K562 (cell line): ENCODE data around the gene MLLT3. TPM values are rescaled to one million over a fixed set of nuclear protein-coding genes. Genes with fewer than 3 reads are reported as not detected.

Experiments
- ATAC-seq: fragments of 200-7000 bp; cut with Tn5 transposase; 3 replicates; pipeline ENCODE4 v1.9.1; 2020; ENCODE audit warnings: moderate library complexity
- BruUV-seq: library from RNA; stranded (reverse); fragments of 400-500 nt; replicated peaks from 2 replicates; lab custom pipeline; 2021; lab: Mats Ljungman, UMichigan
- CTCF ChIA-PET: fragments of 300-600 bp; formaldehyde crosslinking; extraction: SDS; loops from one replicate; lab custom pipeline; 2021; ENCODE audit warnings: low intra/inter-chr PET ratio; lab: Yijun Ruan, JAX
- POLR2A ChIA-PET: fragments of 300-600, 350-650 bp; sonication (Branson Sonifier 250); formaldehyde crosslinking; extraction: SDS; loops from one replicate; lab custom pipeline; 2021; ENCODE audit warnings: antibody characterized with exemption, inconsistent platforms; lab: Yijun Ruan, JAX
- DNase-seq, 4 experiments: peaks; one replicate each; pipeline versions ENCODE4 v3.0.0 to v3.0.0-alpha.2; 2011 to 2018; ENCODE audit warnings: low spot score in 3 of 4, mixed read lengths in 3 of 4; ENCODE audit errors: extremely low read depth in 1 of 4
- FAIRE-seq: peaks from 2 replicates; lab custom pipeline; 2011; peaks lifted over from hg19 to GRCh38; lab: Jason Lieb, UNC
- H2AFZ ChIP-seq: 2 replicates; pipeline ENCODE4 v1.6.0; 2011; ENCODE audit warnings: low read depth, low read length, control low read depth, inconsistent platforms
- H3K27ac ChIP-seq: fragments of 200-600 bp; 3 replicates; pipeline ENCODE4 v1.8.0; 2011; ENCODE audit warnings: low read depth, mild to moderate bottlenecking, control low read depth, inconsistent platforms, low read length, moderate library complexity, mixed read lengths; ENCODE audit errors: extremely low read depth
- H3K27me3 ChIP-seq, 2 experiments: fragments of 300-600 bp in 1 of 2; 2 replicates in 1 of 2; 3 replicates in 1 of 2; pipeline versions ENCODE4 v1.6.0 to v1.8.0; 2011; ENCODE audit warnings: inconsistent platforms in 2 of 2, low read length in 2 of 2, mild to moderate bottlenecking in 1 of 2, mixed read lengths in 1 of 2, moderate library complexity in 1 of 2; ENCODE audit not compliant: control insufficient read depth in 2 of 2, insufficient read depth in 2 of 2
- H3K36me3 ChIP-seq: fragments of 300-600 bp; 3 replicates; pipeline ENCODE4 v1.8.0; 2011; ENCODE audit warnings: mild to moderate bottlenecking, low read length, inconsistent platforms; ENCODE audit not compliant: control insufficient read depth, insufficient read depth
- H3K4me1 ChIP-seq, 2 experiments: fragments of 200-600 bp in 1 of 2; replicated peaks in 1 of 2; 2 replicates in 1 of 2; 3 replicates in 1 of 2; pipeline versions ENCODE4 v1.5.1 to v1.8.0; 2011; ENCODE audit warnings: inconsistent platforms in 2 of 2, low read length in 2 of 2, mild to moderate bottlenecking in 1 of 2, mixed read lengths in 1 of 2, moderate library complexity in 1 of 2; ENCODE audit not compliant: control insufficient read depth in 2 of 2, insufficient read depth in 2 of 2
- H3K4me2 ChIP-seq: 2 replicates; pipeline ENCODE4 v1.6.1; 2011; ENCODE audit warnings: low read length, control low read depth, inconsistent platforms, mixed read lengths; ENCODE audit not compliant: insufficient read depth
- H3K4me3 ChIP-seq: fragments of 200-600 bp; sonication (generic), shearing (Covaris generic); 2 replicates; pipeline ENCODE4 v1.5.1; 2016; ENCODE audit warnings: control low read depth, inconsistent platforms
- H3K79me2 ChIP-seq: fragments of 200-600 bp; 3 replicates; pipeline ENCODE4 v1.8.0; 2011; ENCODE audit warnings: low read length, inconsistent platforms; ENCODE audit not compliant: control insufficient read depth, insufficient read depth
- H3K9ac ChIP-seq, 2 experiments: 2 replicates each; pipeline versions ENCODE4 v1.6.0 to v1.6.1; 2011; ENCODE audit warnings: low read depth in 2 of 2, low read length in 2 of 2, control low read depth in 1 of 2, inconsistent platforms in 1 of 2, mild to moderate bottlenecking in 1 of 2, mixed read lengths in 1 of 2; ENCODE audit not compliant: insufficient read depth in 1 of 2
- H3K9me1 ChIP-seq: one replicate; pipeline ENCODE4 v1.6.0; 2011; ENCODE audit warnings: inconsistent platforms, mild to moderate bottlenecking, low read length, moderate library complexity; ENCODE audit not compliant: control insufficient read depth, insufficient read depth
- H3K9me3 ChIP-seq: replicated peaks from 2 replicates; pipeline ENCODE4 v1.5.1; 2011; ENCODE audit warnings: low read depth, low read length, inconsistent platforms; ENCODE audit not compliant: control insufficient read depth, insufficient read depth
- H4K20me1 ChIP-seq: replicated peaks from 2 replicates; pipeline ENCODE4 v1.6.1; 2011; ENCODE audit warnings: low read length, inconsistent platforms, mixed read lengths; ENCODE audit not compliant: control insufficient read depth, insufficient read depth
- IFI16 ChIP-seq: fragments of 250-450 bp; sonication (Bioruptor Pico); IDR thresholded peaks from 2 replicates; pipeline ENCODE4 v2.1.2; 2022; ENCODE audit warnings: mild to moderate bottlenecking, inconsistent platforms
- TCF3 ChIP-seq: sonication (generic); formaldehyde crosslinking; IDR thresholded peaks from 2 replicates; pipeline ENCODE4 v1.4.0; 2020; ENCODE audit warnings: mild to moderate bottlenecking, missing genetic modification reagents
- ZNF785 ChIP-seq: fragments of 250-450 bp; sonication (Bioruptor Pico); IDR thresholded peaks from 2 replicates; pipeline ENCODE4 v1.4.0; 2020; ENCODE audit warnings: mild to moderate bottlenecking
- WGBS: fragments of 100-300 bp; shearing (Covaris generic); methylation state at CpG from one replicate; pipeline ENCODE4 v1.1.6; 2016; ENCODE audit warnings: low coverage, mixed read lengths; ENCODE audit not compliant: insufficient coverage; ENCODE audit errors: missing lambda C conversion rate; 5-methylcytosine and 5-hydroxymethylcytosine counted together
- in situ Hi-C: fragments of 300-500 bp; cut with MboI; formaldehyde crosslinking; loops from 4 replicates; pipeline ENCODE4 v1.15.0; 2018; ENCODE audit warnings: inconsistent platforms, mixed read lengths
- intact Hi-C: fragments of 100-400 bp; cut with micrococcal nuclease; formaldehyde crosslinking; loops from 2 replicates; pipeline ENCODE4 v1.14.2; 2022
- polyA plus RNA-seq, 8 experiments: library from polyadenylated mRNA; depleted of rRNA in 4 of 8; stranded (reverse) in 5 of 8; unstranded in 3 of 8; fragments of >200 nt; fragmentation: Nextera tagmentation in 2 of 8; fragmentation: Illumina TruSeq in 1 of 8; extraction: Ambion mirVana in 2 of 8; extraction: Trizol in 1 of 8; gene quantifications; 2 replicates each; pipeline versions ENCODE4 v1.2.1 to v1.2.3, GENCODE V29; 2011 to 2014; ENCODE audit warnings: inconsistent platforms in 1 of 8, missing spikeins in 1 of 8
- total RNA-seq, 7 experiments: library from RNA; depleted of rRNA in 6 of 7; stranded (reverse); fragments of >200 nt in 6 of 7; fragmentation: Illumina TruSeq in 2 of 7; extraction: Trizol in 2 of 7; gene quantifications; 2 replicates each; pipeline versions ENCODE4 v1.2.1 to v1.2.3, GENCODE V29; 2011 to 2021; ENCODE audit warnings: low replicate concordance in 1 of 7
- TF ChIP-seq, protein P1 (sequence below), 2 experiments: fragments of 450-650 bp in 1 of 2; sonication (generic) in 1 of 2; formaldehyde crosslinking in 1 of 2; IDR thresholded peaks; 2 replicates each; pipeline versions ENCODE4 v1.7.1 to v1.9.0; 2016 to 2022; ENCODE audit warnings: inconsistent platforms in 1 of 2, mild to moderate bottlenecking in 1 of 2, missing genetic modification reagents in 1 of 2
- TF ChIP-seq, protein P2 (sequence below): sonication (generic); formaldehyde crosslinking; IDR thresholded peaks from 2 replicates; pipeline ENCODE4 v1.9.0; 2022; ENCODE audit warnings: mild to moderate bottlenecking, missing genetic modification reagents
- TF ChIP-seq, protein P3 (sequence below): fragments of 250-450 bp; sonication (Bioruptor Pico); IDR thresholded peaks from 2 replicates; pipeline ENCODE4 v1.5.0; 2022; ENCODE audit warnings: mild to moderate bottlenecking
- TF ChIP-seq, protein P4 (sequence below): sonication (generic); formaldehyde crosslinking; IDR thresholded peaks from 2 replicates; pipeline ENCODE4 v1.9.0; 2022; ENCODE audit warnings: mild to moderate bottlenecking, missing genetic modification reagents

Gene MLLT3
- total and polyA plus RNA-seq, 9 of the 15 experiments (the other 6 are each of a cell fraction or from before 2014, with no cell fraction given): 0.07 to 0.42 (median 0.22) TPM; not detected in 4

DNA sequence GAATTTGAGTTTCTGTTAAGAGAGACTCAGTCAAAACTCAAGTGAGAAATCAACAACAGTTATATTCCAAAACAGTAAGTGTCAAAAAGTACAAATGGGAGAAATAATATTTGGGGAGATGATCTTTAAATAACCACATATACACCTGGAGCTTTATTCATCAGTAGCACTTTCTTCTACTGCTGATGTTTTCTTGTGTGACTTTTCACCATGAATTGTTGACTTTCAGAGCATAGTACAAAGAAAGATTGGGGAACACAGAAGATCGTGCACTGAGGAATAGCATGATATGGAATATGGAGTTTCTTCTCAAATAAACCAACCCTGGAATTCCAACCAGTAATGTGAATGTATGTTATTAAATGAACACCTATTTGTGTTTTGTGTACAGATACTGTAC lies 130.7 kb downstream of the MLLT3 start:
- no TSS peak for BruUV-seq
- H3K9ac ChIP-seq: no peak overlapping the region
- 10% methylated on average over 1 of the region's 1 CpG for WGBS
- no peaks in the 10 kb centered on the region for H3K9me1 ChIP-seq
- CTCF ChIA-PET: no interaction called here
- no peaks in the 10 kb centered on the region for H3K36me3 ChIP-seq
- FAIRE-seq: no peak
- no peak for DNase-seq
- H3K9me3 ChIP-seq: no peaks in the 10 kb centered on the region
- in situ Hi-C loops: no loop called here
- H3K79me2 ChIP-seq: no peaks in the 10 kb centered on the region
- H2AFZ ChIP-seq: no peak overlapping the region
- POLR2A ChIA-PET: no interaction called here
- no peaks in the 10 kb centered on the region for H4K20me1 ChIP-seq
- intact Hi-C loops: no loop called here
- H3K27me3 ChIP-seq: no peaks in the 10 kb centered on the region
- no peak overlapping the region for H3K4me2 ChIP-seq
- H3K27ac ChIP-seq: no peak overlapping the region
- H3K4me3 ChIP-seq: no peak overlapping the region
- H3K4me1 ChIP-seq: no peaks in the 10 kb centered on the region
- no peak for ATAC-seq
- TF ChIP-seq TCF3 (CRISPR knock-in tag) (no peak), ZNF785 (CRISPR knock-in tag) (no peak), IFI16 (no peak)
- TF ChIP-seq, protein P1, sequence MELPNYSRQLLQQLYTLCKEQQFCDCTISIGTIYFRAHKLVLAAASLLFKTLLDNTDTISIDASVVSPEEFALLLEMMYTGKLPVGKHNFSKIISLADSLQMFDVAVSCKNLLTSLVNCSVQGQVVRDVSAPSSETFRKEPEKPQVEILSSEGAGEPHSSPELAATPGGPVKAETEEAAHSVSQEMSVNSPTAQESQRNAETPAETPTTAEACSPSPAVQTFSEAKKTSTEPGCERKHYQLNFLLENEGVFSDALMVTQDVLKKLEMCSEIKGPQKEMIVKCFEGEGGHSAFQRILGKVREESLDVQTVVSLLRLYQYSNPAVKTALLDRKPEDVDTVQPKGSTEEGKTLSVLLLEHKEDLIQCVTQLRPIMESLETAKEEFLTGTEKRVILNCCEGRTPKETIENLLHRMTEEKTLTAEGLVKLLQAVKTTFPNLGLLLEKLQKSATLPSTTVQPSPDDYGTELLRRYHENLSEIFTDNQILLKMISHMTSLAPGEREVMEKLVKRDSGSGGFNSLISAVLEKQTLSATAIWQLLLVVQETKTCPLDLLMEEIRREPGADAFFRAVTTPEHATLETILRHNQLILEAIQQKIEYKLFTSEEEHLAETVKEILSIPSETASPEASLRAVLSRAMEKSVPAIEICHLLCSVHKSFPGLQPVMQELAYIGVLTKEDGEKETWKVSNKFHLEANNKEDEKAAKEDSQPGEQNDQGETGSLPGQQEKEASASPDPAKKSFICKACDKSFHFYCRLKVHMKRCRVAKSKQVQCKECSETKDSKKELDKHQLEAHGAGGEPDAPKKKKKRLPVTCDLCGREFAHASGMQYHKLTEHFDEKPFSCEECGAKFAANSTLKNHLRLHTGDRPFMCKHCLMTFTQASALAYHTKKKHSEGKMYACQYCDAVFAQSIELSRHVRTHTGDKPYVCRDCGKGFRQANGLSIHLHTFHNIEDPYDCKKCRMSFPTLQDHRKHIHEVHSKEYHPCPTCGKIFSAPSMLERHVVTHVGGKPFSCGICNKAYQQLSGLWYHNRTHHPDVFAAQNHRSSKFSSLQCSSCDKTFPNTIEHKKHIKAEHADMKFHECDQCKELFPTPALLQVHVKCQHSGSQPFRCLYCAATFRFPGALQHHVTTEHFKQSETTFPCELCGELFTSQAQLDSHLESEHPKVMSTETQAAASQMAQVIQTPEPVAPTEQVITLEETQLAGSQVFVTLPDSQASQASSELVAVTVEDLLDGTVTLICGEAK (IDR thresholded peaks at IDR 0.05): no peak
- TF ChIP-seq, protein P1 (CRISPR knock-in tag; IDR thresholded peaks at IDR 0.05): no peak
- TF ChIP-seq, protein P2, sequence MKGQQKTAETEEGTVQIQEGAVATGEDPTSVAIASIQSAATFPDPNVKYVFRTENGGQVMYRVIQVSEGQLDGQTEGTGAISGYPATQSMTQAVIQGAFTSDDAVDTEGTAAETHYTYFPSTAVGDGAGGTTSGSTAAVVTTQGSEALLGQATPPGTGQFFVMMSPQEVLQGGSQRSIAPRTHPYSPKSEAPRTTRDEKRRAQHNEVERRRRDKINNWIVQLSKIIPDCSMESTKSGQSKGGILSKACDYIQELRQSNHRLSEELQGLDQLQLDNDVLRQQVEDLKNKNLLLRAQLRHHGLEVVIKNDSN: no peak
- TF ChIP-seq, protein P3, sequence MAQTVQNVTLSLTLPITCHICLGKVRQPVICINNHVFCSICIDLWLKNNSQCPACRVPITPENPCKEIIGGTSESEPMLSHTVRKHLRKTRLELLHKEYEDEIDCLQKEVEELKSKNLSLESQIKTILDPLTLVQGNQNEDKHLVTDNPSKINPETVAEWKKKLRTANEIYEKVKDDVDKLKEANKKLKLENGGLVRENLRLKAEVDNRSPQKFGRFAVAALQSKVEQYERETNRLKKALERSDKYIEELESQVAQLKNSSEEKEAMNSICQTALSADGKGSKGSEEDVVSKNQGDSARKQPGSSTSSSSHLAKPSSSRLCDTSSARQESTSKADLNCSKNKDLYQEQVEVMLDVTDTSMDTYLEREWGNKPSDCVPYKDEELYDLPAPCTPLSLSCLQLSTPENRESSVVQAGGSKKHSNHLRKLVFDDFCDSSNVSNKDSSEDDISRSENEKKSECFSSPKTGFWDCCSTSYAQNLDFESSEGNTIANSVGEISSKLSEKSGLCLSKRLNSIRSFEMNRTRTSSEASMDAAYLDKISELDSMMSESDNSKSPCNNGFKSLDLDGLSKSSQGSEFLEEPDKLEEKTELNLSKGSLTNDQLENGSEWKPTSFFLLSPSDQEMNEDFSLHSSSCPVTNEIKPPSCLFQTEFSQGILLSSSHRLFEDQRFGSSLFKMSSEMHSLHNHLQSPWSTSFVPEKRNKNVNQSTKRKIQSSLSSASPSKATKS (CRISPR knock-in tag): no peak
- TF ChIP-seq, protein P4, sequence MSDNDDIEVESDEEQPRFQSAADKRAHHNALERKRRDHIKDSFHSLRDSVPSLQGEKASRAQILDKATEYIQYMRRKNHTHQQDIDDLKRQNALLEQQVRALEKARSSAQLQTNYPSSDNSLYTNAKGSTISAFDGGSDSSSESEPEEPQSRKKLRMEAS: no peak
